ENCODE measurements around the gene HHLA2. TPM values are rescaled to one million over a fixed set of nuclear protein-coding genes. Genes with fewer than 3 reads are reported as not detected.
"Not testable (repeated sequence)": the region's sequence is repeated elsewhere in the genome, so short reads cannot be mapped to it uniquely, and the experiment has no call there.

Gene HHLA2
- total and polyA plus RNA-seq, 4 donors = 0.18 to 0.40 (median 0.28) TPM

- Histone ChIP-seq H3K27me3 (ENCODE audit: control insufficient read depth, insufficient read depth, low read length) (no peaks in the 10 kb centered on the region), H3K4me1 (ENCODE audit: control insufficient read depth, insufficient read depth, low read length) (no peaks in the 10 kb centered on the region), H3K27ac (ENCODE audit: low read depth, low read length) (no peak overlapping the region), H3K36me3 (ENCODE audit: control insufficient read depth, insufficient read depth, low read length) (no peaks in the 10 kb centered on the region), H3K4me3 (ENCODE audit: low read depth, low read length) (no peak overlapping the region), H3K9me3 (ENCODE audit: control insufficient read depth, insufficient read depth, low read length) (peaks cover 7% of the 10 kb centered on the region)
- DNase-seq (ENCODE audit: low read depth in 4 of 6, low spot score in 6 of 6) = no peak
These were observed 14.7 kb upstream of the HHLA2 start for GRCh38 chr3:108281670-108282069.

- H3K4me3 ChIP-seq (ENCODE audit: low read depth, low read length) = no peak overlapping the region
- H3K27me3 ChIP-seq (ENCODE audit: control insufficient read depth, insufficient read depth, low read length) = no peaks in the 10 kb centered on the region
- peaks cover 7% of the 10 kb centered on the region for H3K9me3 ChIP-seq (ENCODE audit: control insufficient read depth, insufficient read depth, low read length)
- H3K27ac ChIP-seq (ENCODE audit: low read depth, low read length) = no peak overlapping the region
- no peaks in the 10 kb centered on the region for H3K4me1 ChIP-seq (ENCODE audit: control insufficient read depth, insufficient read depth, low read length)
- no peak for DNase-seq (ENCODE audit: low read depth in 4 of 6, low spot score in 6 of 6)
- H3K36me3 ChIP-seq (ENCODE audit: control insufficient read depth, insufficient read depth, low read length) = no peaks in the 10 kb centered on the region
- WGBS (ENCODE audit: insufficient coverage) = no CpG with 5 or more reads among the region's 1 CpG
These were observed 13.3 kb upstream of the HHLA2 start for GRCh38 chr3:108283006-108283405.

GRCh38 chr3:108283989-108284388 is 12.4 kb upstream of the HHLA2 start:
- no CpG with 5 or more reads among the region's 2 CpGs for WGBS (ENCODE audit: insufficient coverage)
- DNase-seq (ENCODE audit: low read depth in 4 of 6, low spot score in 6 of 6) = no peak
- H3K36me3 ChIP-seq (ENCODE audit: control insufficient read depth, insufficient read depth, low read length) = no peaks in the 10 kb centered on the region
- H3K27me3 ChIP-seq (ENCODE audit: control insufficient read depth, insufficient read depth, low read length) = no peaks in the 10 kb centered on the region
- no peak overlapping the region for H3K27ac ChIP-seq (ENCODE audit: low read depth, low read length)
- H3K4me1 ChIP-seq (ENCODE audit: control insufficient read depth, insufficient read depth, low read length) = no peaks in the 10 kb centered on the region
- no peak overlapping the region for H3K4me3 ChIP-seq (ENCODE audit: low read depth, low read length)
- H3K9me3 ChIP-seq (ENCODE audit: control insufficient read depth, insufficient read depth, low read length) = peaks cover 4% of the 10 kb centered on the region

GRCh38 chr3:108285176-108285575 is 11.2 kb upstream of the HHLA2 start:
- Histone ChIP-seq H3K27ac (ENCODE audit: low read depth, low read length) (no peak overlapping the region), H3K4me1 (ENCODE audit: control insufficient read depth, insufficient read depth, low read length) (no peaks in the 10 kb centered on the region), H3K9me3 (ENCODE audit: control insufficient read depth, insufficient read depth, low read length) (peaks cover 4% of the 10 kb centered on the region), H3K36me3 (ENCODE audit: control insufficient read depth, insufficient read depth, low read length) (no peaks in the 10 kb centered on the region), H3K4me3 (ENCODE audit: low read depth, low read length) (no peak overlapping the region), H3K27me3 (ENCODE audit: control insufficient read depth, insufficient read depth, low read length) (no peaks in the 10 kb centered on the region)
- WGBS (ENCODE audit: insufficient coverage) = no CpG with 5 or more reads among the region's 1 CpG
- no peak for DNase-seq (ENCODE audit: low read depth in 4 of 6, low spot score in 6 of 6)

- Histone ChIP-seq H3K4me3 (ENCODE audit: low read depth, low read length) (no peak overlapping the region), H3K9me3 (ENCODE audit: control insufficient read depth, insufficient read depth, low read length) (peaks cover 8% of the 10 kb centered on the region), H3K27me3 (ENCODE audit: control insufficient read depth, insufficient read depth, low read length) (no peaks in the 10 kb centered on the region), H3K4me1 (ENCODE audit: control insufficient read depth, insufficient read depth, low read length) (no peaks in the 10 kb centered on the region), H3K27ac (ENCODE audit: low read depth, low read length) (no peak overlapping the region), H3K36me3 (ENCODE audit: control insufficient read depth, insufficient read depth, low read length) (no peaks in the 10 kb centered on the region)
- DNase-seq (ENCODE audit: low read depth in 4 of 6, low spot score in 6 of 6) = no peak
- no CpG with 5 or more reads among the region's 1 CpG for WGBS (ENCODE audit: insufficient coverage)
These were observed 9.2 kb upstream of the HHLA2 start for GRCh38 chr3:108287146-108287545.

- 90% methylated on average over 3 of the region's 6 CpGs for WGBS (ENCODE audit: insufficient coverage)
- H3K27ac ChIP-seq (ENCODE audit: low read depth, low read length); H3K36me3 ChIP-seq (ENCODE audit: control insufficient read depth, insufficient read depth, low read length); H3K4me3 ChIP-seq (ENCODE audit: low read depth, low read length); H3K9me3 ChIP-seq (ENCODE audit: control insufficient read depth, insufficient read depth, low read length); DNase-seq (ENCODE audit: low read depth in 4 of 6, low spot score in 6 of 6); H3K4me1 ChIP-seq (ENCODE audit: control insufficient read depth, insufficient read depth, low read length); H3K27me3 ChIP-seq (ENCODE audit: control insufficient read depth, insufficient read depth, low read length): not testable (repeated sequence)
These were observed 8.2 kb upstream of the HHLA2 start for GRCh38 chr3:108288193-108288592.

GRCh38 chr3:108289159-108289558 is 7.2 kb upstream of the HHLA2 start:
- DNase-seq (ENCODE audit: low read depth in 4 of 6, low spot score in 6 of 6) = peak in 1 of 6 donors; percentile 15
- H3K9me3 ChIP-seq (ENCODE audit: control insufficient read depth, insufficient read depth, low read length) = peaks cover 8% of the 10 kb centered on the region
- H3K27ac ChIP-seq (ENCODE audit: low read depth, low read length) = no peak overlapping the region
- no peaks in the 10 kb centered on the region for H3K4me1 ChIP-seq (ENCODE audit: control insufficient read depth, insufficient read depth, low read length)
- WGBS (ENCODE audit: insufficient coverage) = no CpG with 5 or more reads among the region's 2 CpGs
- H3K27me3 ChIP-seq (ENCODE audit: control insufficient read depth, insufficient read depth, low read length) = no peaks in the 10 kb centered on the region
- H3K4me3 ChIP-seq (ENCODE audit: low read depth, low read length) = no peak overlapping the region
- no peaks in the 10 kb centered on the region for H3K36me3 ChIP-seq (ENCODE audit: control insufficient read depth, insufficient read depth, low read length)

GRCh38 chr3:108292450-108292849 is 3.9 kb upstream of the HHLA2 start:
- H3K4me1 ChIP-seq (ENCODE audit: control insufficient read depth, insufficient read depth, low read length) = no peaks in the 10 kb centered on the region
- no peak for DNase-seq (ENCODE audit: low read depth in 4 of 6, low spot score in 6 of 6)
- no peaks in the 10 kb centered on the region for H3K36me3 ChIP-seq (ENCODE audit: control insufficient read depth, insufficient read depth, low read length)
- H3K27me3 ChIP-seq (ENCODE audit: control insufficient read depth, insufficient read depth, low read length) = no peaks in the 10 kb centered on the region
- no peak overlapping the region for H3K27ac ChIP-seq (ENCODE audit: low read depth, low read length)
- H3K9me3 ChIP-seq (ENCODE audit: control insufficient read depth, insufficient read depth, low read length) = peaks cover 7% of the 10 kb centered on the region
- H3K4me3 ChIP-seq (ENCODE audit: low read depth, low read length) = no peak overlapping the region

- Histone ChIP-seq H3K27ac (ENCODE audit: low read depth, low read length) (no peak overlapping the region), H3K4me3 (ENCODE audit: low read depth, low read length) (no peak overlapping the region), H3K4me1 (ENCODE audit: control insufficient read depth, insufficient read depth, low read length) (no peaks in the 10 kb centered on the region), H3K36me3 (ENCODE audit: control insufficient read depth, insufficient read depth, low read length) (no peaks in the 10 kb centered on the region), H3K9me3 (ENCODE audit: control insufficient read depth, insufficient read depth, low read length) (peaks cover 7% of the 10 kb centered on the region), H3K27me3 (ENCODE audit: control insufficient read depth, insufficient read depth, low read length) (no peaks in the 10 kb centered on the region)
- peak in 1 of 6 donors; percentile 51 for DNase-seq (ENCODE audit: low read depth in 4 of 6, low spot score in 6 of 6)
These were observed 3.4 kb upstream of the HHLA2 start for GRCh38 chr3:108292905-108293328.

GRCh38 chr3:108293858-108294257 is 2.5 kb upstream of the HHLA2 start:
- WGBS (ENCODE audit: insufficient coverage) = 97% methylated on average over 3 of the region's 4 CpGs
- Histone ChIP-seq H3K36me3 (ENCODE audit: control insufficient read depth, insufficient read depth, low read length) (no peaks in the 10 kb centered on the region), H3K27me3 (ENCODE audit: control insufficient read depth, insufficient read depth, low read length) (no peaks in the 10 kb centered on the region), H3K27ac (ENCODE audit: low read depth, low read length) (no peak overlapping the region), H3K9me3 (ENCODE audit: control insufficient read depth, insufficient read depth, low read length) (peaks cover 7% of the 10 kb centered on the region), H3K4me3 (ENCODE audit: low read depth, low read length) (no peak overlapping the region), H3K4me1 (ENCODE audit: control insufficient read depth, insufficient read depth, low read length) (no peaks in the 10 kb centered on the region)
- no peak for DNase-seq (ENCODE audit: low read depth in 4 of 6, low spot score in 6 of 6)
